HG03457 (cell line): ENCODE results near the gene CADPS.

Experiments used
- ATAC-seq: cut with Tn5 transposase; IDR thresholded peaks from one replicate; pipeline ENCODE4 v1.9.1; 2021; ENCODE audit warnings: moderate number of reproducible peaks; ENCODE audit not compliant: unreplicated experiment

CADPS gene

DNA sequence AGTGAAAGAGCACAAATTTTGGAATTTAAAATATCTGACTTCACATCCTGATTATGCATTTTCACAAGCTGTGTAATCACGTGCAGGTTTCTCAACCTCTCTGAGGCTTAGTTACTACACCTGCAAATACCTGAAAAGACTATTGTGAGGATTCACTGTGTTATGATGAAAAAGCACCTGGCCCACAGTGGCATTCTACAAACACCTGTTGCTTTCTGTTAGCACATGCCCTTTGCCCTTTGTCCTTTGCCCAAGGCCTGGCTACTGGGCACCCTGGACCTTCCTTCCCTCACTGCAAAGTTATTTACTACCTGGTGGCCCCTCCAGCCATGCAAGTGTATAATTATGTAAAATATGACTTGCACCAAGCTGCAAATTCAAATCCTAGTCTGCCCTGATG lies 227.5 kb downstream of the CADPS start:
- ATAC-seq = no peak

GRCh38 chr3:62644493-62644892 lies 230.7 kb downstream of the CADPS start:
- no peak for ATAC-seq

GRCh38 chr3:62638316-62638715 lies 236.9 kb downstream of the CADPS start:
- no peak for ATAC-seq

- no peak for ATAC-seq
Measured at GRCh38 chr3:62636235-62636826, 238.9 kb downstream of the CADPS start.

DNA sequence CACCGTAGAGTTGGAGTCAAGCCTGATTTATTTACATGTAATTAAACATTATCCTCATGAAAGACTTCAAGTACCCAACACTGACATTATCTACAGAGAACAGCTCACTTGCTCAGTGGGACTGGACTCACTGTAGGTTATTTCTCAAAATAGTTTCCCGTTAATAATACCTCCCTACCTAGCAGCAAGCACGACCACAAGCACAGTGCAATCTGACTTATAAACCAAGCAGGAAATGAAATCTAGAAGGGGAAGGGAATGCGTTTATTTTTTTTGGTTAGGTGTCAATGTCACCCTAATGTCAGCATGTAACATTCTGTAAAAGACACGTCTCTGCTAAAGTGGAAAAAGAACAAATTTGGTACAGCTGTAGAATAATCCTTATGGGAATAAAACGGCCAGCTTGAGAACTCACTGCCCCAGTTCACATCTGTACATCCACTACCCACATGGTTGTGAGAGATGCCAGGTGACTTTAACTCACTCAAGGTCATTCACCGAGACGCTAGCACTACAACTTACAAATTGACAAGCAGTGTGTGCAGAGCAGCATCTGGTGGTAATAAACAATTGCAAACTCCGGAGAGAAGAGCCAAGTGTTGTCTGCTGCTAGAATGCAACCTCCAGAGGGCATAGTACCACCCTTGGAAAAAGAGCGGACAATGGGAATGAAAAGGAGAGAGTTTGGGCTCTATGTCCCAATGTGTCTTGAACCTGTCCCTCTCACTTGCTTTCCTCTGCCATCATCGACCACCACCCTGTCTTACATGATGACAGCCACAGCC lies 242.5 kb downstream of the CADPS start:
- ATAC-seq = no peak

- ATAC-seq = no peak
Measured at GRCh38 chr3:62631488-62631887, 243.7 kb downstream of the CADPS start.

GRCh38 chr3:62630664-62631063 lies 244.6 kb downstream of the CADPS start:
- no peak for ATAC-seq

DNA sequence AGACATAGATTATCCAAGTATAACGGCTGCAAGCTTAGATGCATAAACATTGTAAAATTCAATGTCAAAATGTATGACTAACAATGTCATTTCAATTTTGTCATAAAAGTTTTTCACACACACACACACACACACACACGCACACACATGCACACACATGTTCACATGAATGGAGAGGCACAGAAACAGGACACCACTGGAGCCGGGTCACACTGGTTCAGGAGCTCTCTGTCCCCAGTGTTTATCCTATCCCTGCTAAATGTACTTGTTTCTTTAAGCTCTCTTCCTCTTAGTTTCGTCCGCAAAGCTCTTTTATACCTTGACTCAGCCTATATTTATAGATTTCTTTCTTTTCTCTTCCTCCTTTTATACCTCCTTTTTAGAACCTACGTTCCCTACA lies 249.9 kb downstream of the CADPS start:
- no peak for ATAC-seq

DNA sequence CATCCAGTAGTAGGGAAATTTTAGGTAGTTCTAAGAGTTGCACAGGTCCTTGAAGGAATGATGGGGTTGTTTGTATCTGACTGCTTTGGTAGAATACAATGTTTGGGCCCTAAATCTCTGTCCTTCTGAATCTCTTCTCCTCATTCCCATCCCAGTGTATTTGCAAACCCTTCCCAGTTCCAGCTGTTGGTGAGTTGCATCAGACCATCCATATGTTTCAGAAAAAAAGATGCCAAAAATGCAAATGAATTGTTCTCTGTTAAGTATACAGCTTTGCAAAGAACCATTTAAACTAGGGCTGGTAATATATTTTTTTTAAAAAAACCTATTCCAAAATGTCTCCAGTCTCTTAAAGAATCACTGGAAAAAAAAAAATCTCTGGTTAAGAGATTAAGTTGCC lies 251.0 kb downstream of the CADPS start:
- ATAC-seq = no peak

- ATAC-seq = no peak
Measured at GRCh38 chr3:62622553-62623174, 252.6 kb downstream of the CADPS start.

- no peak for ATAC-seq
Measured at GRCh38 chr3:62621925-62622324, 253.3 kb downstream of the CADPS start.

DNA sequence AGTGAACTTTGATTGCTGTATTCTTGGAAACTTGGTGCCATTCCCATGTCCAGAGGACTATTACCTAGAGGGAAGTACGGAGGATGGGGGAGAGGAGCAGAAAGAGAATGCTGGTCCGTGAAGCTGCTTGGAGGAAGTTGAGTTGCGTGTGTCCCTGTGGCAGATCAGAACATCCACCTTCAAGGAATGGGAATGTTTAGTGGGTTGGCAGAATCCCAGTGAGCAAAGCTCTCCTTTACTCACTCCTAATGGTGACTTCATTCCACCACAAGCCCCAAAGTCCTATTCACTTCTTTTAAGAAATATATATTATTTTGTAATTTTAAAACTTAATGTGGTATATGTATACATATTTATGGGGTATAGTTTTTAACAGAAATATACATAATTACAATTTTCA lies 254.0 kb downstream of the CADPS start:
- no peak for ATAC-seq

DNA sequence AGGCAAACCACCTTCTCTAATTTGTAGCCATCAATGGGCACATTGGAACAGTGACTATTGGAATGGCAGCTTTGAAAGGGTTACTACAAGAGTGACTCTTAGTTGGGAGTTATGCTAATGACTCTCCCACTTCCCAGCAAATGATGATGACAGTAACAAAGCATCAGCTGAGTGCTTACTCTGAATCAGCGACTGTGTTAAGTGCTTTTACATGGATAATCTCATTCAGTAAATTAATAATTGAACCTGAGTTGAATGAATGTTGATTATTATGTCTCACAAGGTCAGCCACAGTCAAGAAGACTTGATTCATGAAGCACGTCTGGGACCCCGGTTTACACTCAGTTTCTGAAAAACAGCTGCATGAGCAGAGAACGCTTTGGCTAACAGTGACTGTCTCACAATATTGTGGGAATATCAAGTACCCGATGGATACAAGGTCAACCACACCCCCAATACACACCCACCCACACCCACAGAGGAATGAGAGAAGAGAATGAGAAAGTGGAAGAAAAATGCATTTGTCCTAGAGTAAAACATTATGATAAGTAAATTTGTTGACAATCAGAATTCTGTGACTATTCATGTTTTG lies 259.9 kb downstream of the CADPS start:
- no peak for ATAC-seq

DNA sequence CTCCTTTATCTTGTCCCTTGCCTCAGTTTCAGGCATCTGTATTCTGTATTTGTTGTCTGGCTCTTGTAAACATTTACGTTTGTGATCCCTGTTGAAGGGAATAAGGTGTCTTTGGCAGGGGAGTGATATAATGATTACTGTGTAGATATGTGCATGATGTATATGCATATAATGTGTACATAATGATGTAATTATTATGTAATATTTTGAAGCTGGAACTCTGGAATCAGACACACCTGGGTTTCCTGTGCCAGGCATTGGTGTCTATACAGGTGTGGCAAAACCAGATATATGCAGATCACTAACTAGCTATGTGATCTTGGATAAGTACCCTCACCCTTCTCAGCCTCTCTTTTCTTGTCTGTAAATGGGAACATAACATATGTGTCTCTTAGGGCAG lies 260.7 kb downstream of the CADPS start:
- no peak for ATAC-seq

- ATAC-seq = no peak
Measured at GRCh38 chr3:62611541-62612240, 263.5 kb downstream of the CADPS start.

DNA sequence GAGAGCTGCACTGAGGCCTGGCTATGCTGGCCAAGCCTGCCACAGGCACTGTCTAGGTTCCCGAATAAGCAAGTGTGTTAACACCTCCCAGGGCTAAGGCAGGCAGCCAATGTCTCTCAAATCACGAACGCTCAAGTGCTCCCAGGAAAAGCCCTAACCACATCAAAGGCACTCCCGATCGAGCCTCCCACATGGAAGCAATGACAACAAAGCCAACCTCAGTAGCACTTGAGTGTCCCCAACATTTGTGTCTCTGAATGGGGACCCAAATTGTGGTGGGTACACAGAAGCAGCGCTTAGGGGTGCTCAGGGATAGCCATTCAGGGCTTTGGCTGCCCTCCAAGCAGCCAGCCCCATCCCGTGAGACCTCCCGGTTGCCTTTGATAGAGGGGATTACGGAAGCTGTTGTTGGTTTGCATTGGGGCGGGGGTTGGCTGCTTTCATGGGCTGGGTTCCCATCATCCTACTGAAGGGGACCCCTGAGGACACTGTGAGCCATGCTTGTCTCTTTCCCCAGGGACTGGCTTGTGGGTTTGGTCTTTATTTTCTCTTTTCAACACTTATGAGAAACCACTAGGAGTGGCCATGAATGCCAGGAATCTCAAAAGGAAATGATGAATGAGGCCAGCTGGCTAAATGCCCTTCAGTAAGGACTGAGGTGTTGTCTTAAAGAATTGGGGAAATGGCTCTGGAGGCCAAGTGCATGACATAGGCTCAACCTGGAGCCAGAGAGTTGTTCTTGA lies 267.8 kb downstream of the CADPS start:
- no peak for ATAC-seq

DNA sequence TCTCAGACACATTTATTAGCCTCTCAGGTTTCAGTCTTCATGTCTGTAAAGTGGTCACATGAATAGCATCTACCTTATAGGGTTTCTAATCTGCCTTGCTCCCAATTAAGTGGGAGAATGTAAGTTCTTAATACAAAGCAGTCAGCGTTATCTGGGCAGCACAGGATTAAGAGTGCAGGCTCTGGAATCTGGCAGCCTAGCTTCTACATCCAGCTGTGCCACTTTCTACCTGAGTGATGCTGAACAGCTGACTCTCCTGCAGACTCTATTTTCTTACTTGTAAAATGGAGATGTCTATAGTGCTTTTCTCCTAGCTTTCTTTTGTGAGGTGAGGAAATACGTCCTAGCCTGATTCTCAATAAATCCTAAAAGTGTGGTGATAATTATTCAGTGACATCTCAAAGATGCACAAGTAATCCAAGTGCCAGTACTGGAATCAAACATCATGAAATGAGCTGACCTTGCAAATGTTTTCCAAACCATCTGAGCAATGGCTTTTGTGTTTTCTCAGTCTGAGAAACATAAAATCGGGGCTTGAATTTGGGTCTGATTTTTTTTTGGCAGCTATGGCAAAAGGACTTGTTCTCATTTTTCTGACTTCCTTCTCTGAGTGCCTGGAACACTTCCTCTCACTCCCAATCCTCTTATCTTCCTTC lies 269.7 kb downstream of the CADPS start:
- no peak for ATAC-seq

- no peak for ATAC-seq
Measured at GRCh38 chr3:62604751-62605351, 270.4 kb downstream of the CADPS start.

- no peak for ATAC-seq
Measured at GRCh38 chr3:62604298-62604697, 270.9 kb downstream of the CADPS start.

DNA sequence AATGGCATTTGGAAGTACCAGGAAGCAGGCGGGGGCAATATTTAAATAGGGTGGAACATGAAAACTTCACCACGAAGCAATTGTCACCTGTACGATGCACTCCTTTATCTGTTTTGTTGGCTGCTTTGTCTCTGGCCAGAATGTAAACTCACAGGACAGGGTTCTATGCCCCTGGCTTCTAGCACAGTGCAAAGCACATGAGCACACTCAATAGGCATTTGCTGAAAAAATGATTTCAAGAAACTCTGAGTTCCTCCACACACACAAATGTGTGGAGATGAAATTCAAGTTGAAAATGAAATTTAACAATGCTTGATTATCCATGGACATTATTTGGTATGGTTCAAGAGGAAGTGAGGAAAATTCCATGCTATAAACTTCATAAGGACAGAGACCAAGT lies 272.2 kb downstream of the CADPS start:
- ATAC-seq = no peak
